Activated CD4-positive, alpha-beta T cell treated with anti-CD3 and anti-CD28 coated beads, Interleukin-10, Interleukin-2, amounts not matched to agents 100 ng/mL and 50 ng/mL, durations not matched to agents 16 hours and 8 hours (primary cell): ENCODE results near the gene FASTK.
"Not testable (repeated sequence)": the region's sequence is repeated elsewhere in the genome, so short reads cannot be mapped to it uniquely, and the experiment has no call there.

Experiments used
- DNase-seq: peaks from one replicate; pipeline ENCODE4 v3.0.0-alpha.2; 2020

The FASTK gene

GRCh38 chr7:151045967-151046366, 34.6 kb downstream of the FASTK start:
- no peak for DNase-seq

- DNase-seq, result no peak
Observed at GRCh38 chr7:151045262-151045661, 35.3 kb downstream of the FASTK start.

GRCh38 chr7:151043959-151044358, 36.6 kb downstream of the FASTK start:
- no peak for DNase-seq

- DNase-seq, result not testable (repeated sequence)
Observed at GRCh38 chr7:151043449-151043848, 37.2 kb downstream of the FASTK start.

GRCh38 chr7:151040616-151041375, 39.8 kb downstream of the FASTK start:
- DNase-seq, result no peak

GRCh38 chr7:151039850-151040548, 40.6 kb downstream of the FASTK start:
- no peak for DNase-seq

- DNase-seq, result peak; percentile 68
Observed at GRCh38 chr7:151038951-151039849, 41.4 kb downstream of the FASTK start.

GRCh38 chr7:151035902-151036301, 44.7 kb downstream of the FASTK start:
- no peak for DNase-seq

- no peak for DNase-seq
Observed at GRCh38 chr7:151035026-151035717, 45.4 kb downstream of the FASTK start.

- DNase-seq, result no peak
Observed at GRCh38 chr7:151034312-151035025, 46.1 kb downstream of the FASTK start.

GRCh38 chr7:151033864-151034249, 46.8 kb downstream of the FASTK start:
- no peak for DNase-seq

- DNase-seq, result no peak
Observed at GRCh38 chr7:151032936-151033863, 47.4 kb downstream of the FASTK start.

- no peak for DNase-seq
Observed at GRCh38 chr7:151031011-151031410, 49.6 kb downstream of the FASTK start.

GRCh38 chr7:151028948-151029501, 51.6 kb downstream of the FASTK start:
- no peak for DNase-seq

GRCh38 chr7:151028131-151028947, 52.3 kb downstream of the FASTK start, which contains the start of gene ABCB8:
Gene ABCB8 (plus strand): TSS chr7:151028450. CDS start chr7:151028516, 66 bp downstream.
- peak; percentile 100 for DNase-seq

GRCh38 chr7:151027728-151028130, 52.9 kb downstream of the FASTK start:
- not testable (repeated sequence) for DNase-seq

GRCh38 chr7:151026771-151027727, 53.6 kb downstream of the FASTK start:
- not testable (repeated sequence) for DNase-seq
